Natural killer cell (primary cell): ENCODE results near the gene PIGZ. TPM values are rescaled to one million over a fixed set of nuclear protein-coding genes. Genes with fewer than 3 reads are reported as not detected.

Experiments
- ATAC-seq, 3 donors: fragments of 150-1000 bp in 2 of 3; fragments of 200-7000 bp in 1 of 3; cut with Tn5 transposase; 1 replicate in 1 of 3; 2 replicates in 2 of 3; pipeline ENCODE4 v1.10.0; 2021; ENCODE audit warnings: mild to moderate bottlenecking in 2 of 3, moderate library complexity in 2 of 3
- DNase-seq, 2 donors: peaks; one replicate each; pipeline versions ENCODE4 v3.0.0 to v3.0.0-alpha.2; 2013 to 2021; ENCODE audit warnings: mixed read lengths in 1 of 2
- H3K27ac ChIP-seq: one replicate; pipeline ENCODE4 v1.5.1; 2013; ENCODE audit warnings: mild to moderate bottlenecking, low read length
- H3K27me3 ChIP-seq: one replicate; pipeline ENCODE4 v1.6.1; 2013; ENCODE audit warnings: low read length; ENCODE audit not compliant: control insufficient read depth, insufficient read depth
- H3K36me3 ChIP-seq: one replicate; pipeline ENCODE4 v1.6.1; 2013; ENCODE audit warnings: low read length; ENCODE audit not compliant: control insufficient read depth, insufficient read depth
- H3K4me1 ChIP-seq: one replicate; pipeline ENCODE4 v1.6.1; 2013; ENCODE audit warnings: low read length; ENCODE audit not compliant: control insufficient read depth, insufficient read depth
- H3K4me3 ChIP-seq: one replicate; pipeline ENCODE4 v1.5.1; 2013; ENCODE audit warnings: low read length
- H3K9me3 ChIP-seq: one replicate; pipeline ENCODE4 v1.6.1; 2013; ENCODE audit warnings: low read length; ENCODE audit not compliant: control insufficient read depth, insufficient read depth
- H3K27ac Mint-ChIP-seq, 2 donors: one replicate each; pipeline ENCODE4 v1.8.0; 2022; ENCODE audit warnings: mild to moderate bottlenecking in 2 of 2, mixed read lengths in 2 of 2, moderate library complexity in 1 of 2
- H3K27me3 Mint-ChIP-seq, 2 donors: one replicate each; pipeline ENCODE4 v1.8.0; 2022; ENCODE audit warnings: low read depth in 2 of 2, mixed read lengths in 2 of 2
- H3K36me3 Mint-ChIP-seq: one replicate; pipeline ENCODE4 v1.8.0; 2022; ENCODE audit warnings: mixed read lengths
- H3K4me1 Mint-ChIP-seq, 2 donors: one replicate each; pipeline ENCODE4 v1.8.0; 2022; ENCODE audit warnings: mixed read lengths in 2 of 2
- H3K4me3 Mint-ChIP-seq: one replicate; pipeline ENCODE4 v1.8.0; 2022; ENCODE audit warnings: mild to moderate bottlenecking, moderate library complexity, mixed read lengths
- H3K9me3 Mint-ChIP-seq, 2 donors: one replicate each; pipeline ENCODE4 v1.8.0; 2022; ENCODE audit warnings: mixed read lengths in 2 of 2
- WGBS: methylation state at CpG from one replicate; pipeline ENCODE4 v1.1.7; 2013; ENCODE audit warnings: missing lambda C conversion rate; ENCODE audit not compliant: insufficient coverage; 5-methylcytosine and 5-hydroxymethylcytosine counted together
- intact Hi-C: fragments of 100-400 bp; cut with micrococcal nuclease; formaldehyde crosslinking; loops from one replicate; pipeline ENCODE4 v1.14.2; 2022
- total RNA-seq, 4 donors: library from RNA; stranded (reverse); fragments of 120-200 nt in 1 of 4; gene quantifications; one replicate each; pipeline versions ENCODE4 v1.2.3 to v1.2.4, GENCODE V29; 2013 to 2022
- TF ChIP-seq, protein P1 (sequence below): fragments of 200-600 bp; IDR thresholded peaks from one replicate; pipeline ENCODE4 v1.8.0; 2022; ENCODE audit warnings: antibody characterized with exemption

Gene PIGZ
- total RNA-seq, 3 donors from 2014 or later (not counting 1 experiment from before 2014, with no cell fraction given): 2.2 to 2.3 (median 2.2) TPM

GRCh38 chr3:196963631-196963953, 5.0 kb downstream of the PIGZ start:
- Histone ChIP-seq H3K27ac (no peak overlapping the region), H3K4me3 (no peak overlapping the region), H3K27me3 (no peaks in the 10 kb centered on the region), H3K9me3 (no peaks in the 10 kb centered on the region), H3K4me1 (peaks cover 8% of the 10 kb centered on the region), H3K36me3 (no peaks in the 10 kb centered on the region)
- no peaks in the 10 kb centered on the region for H3K36me3 Mint-ChIP-seq
- intact Hi-C loops: no loop called here
- DNase-seq: no peak
- TF ChIP-seq, protein P1, sequence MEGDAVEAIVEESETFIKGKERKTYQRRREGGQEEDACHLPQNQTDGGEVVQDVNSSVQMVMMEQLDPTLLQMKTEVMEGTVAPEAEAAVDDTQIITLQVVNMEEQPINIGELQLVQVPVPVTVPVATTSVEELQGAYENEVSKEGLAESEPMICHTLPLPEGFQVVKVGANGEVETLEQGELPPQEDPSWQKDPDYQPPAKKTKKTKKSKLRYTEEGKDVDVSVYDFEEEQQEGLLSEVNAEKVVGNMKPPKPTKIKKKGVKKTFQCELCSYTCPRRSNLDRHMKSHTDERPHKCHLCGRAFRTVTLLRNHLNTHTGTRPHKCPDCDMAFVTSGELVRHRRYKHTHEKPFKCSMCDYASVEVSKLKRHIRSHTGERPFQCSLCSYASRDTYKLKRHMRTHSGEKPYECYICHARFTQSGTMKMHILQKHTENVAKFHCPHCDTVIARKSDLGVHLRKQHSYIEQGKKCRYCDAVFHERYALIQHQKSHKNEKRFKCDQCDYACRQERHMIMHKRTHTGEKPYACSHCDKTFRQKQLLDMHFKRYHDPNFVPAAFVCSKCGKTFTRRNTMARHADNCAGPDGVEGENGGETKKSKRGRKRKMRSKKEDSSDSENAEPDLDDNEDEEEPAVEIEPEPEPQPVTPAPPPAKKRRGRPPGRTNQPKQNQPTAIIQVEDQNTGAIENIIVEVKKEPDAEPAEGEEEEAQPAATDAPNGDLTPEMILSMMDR: no peak
- no peak overlapping the region for H3K4me3 Mint-ChIP-seq
- H3K27me3 Mint-ChIP-seq: no peaks in the 10 kb centered on the region
- H3K9me3 Mint-ChIP-seq: no peaks in the 10 kb centered on the region
- H3K4me1 Mint-ChIP-seq: peaks cover 0 to 16% of the 10 kb centered on the region in 2 donors
- H3K27ac Mint-ChIP-seq: no peak overlapping the region
- no peak for ATAC-seq
- WGBS: 92% methylated on average over 2 of the region's 2 CpGs

GRCh38 chr3:196962930-196963630, 5.6 kb downstream of the PIGZ start:
- ATAC-seq (no peak), DNase-seq (no peak)
- no peaks in the 10 kb centered on the region for H3K9me3 Mint-ChIP-seq
- no peaks in the 10 kb centered on the region for H3K9me3 ChIP-seq
- no peaks in the 10 kb centered on the region for H3K36me3 ChIP-seq
- no peak overlapping the region for H3K4me3 ChIP-seq
- H3K27me3 ChIP-seq: no peaks in the 10 kb centered on the region
- peaks cover 5% of the 10 kb centered on the region for H3K4me1 ChIP-seq
- WGBS: 85% methylated on average over 10 of the region's 10 CpGs
- H3K27ac Mint-ChIP-seq: no peak overlapping the region
- H3K4me1 Mint-ChIP-seq: peaks cover 0 to 14% of the 10 kb centered on the region in 2 donors
- no peak overlapping the region for H3K27ac ChIP-seq
- TF ChIP-seq, protein P1: no peak
- intact Hi-C loops: no loop called here
- H3K4me3 Mint-ChIP-seq: no peak overlapping the region
- H3K27me3 Mint-ChIP-seq: no peaks in the 10 kb centered on the region
- no peaks in the 10 kb centered on the region for H3K36me3 Mint-ChIP-seq

- intact Hi-C loops: no loop called here
- no peak for ATAC-seq
- no peaks in the 10 kb centered on the region for H3K4me1 ChIP-seq
- TF ChIP-seq, protein P1: no peak
- no peaks in the 10 kb centered on the region for H3K27me3 Mint-ChIP-seq
- H3K4me3 Mint-ChIP-seq: no peak overlapping the region
- no peaks in the 10 kb centered on the region for H3K9me3 Mint-ChIP-seq
- no peak overlapping the region for H3K27ac Mint-ChIP-seq
- H3K27me3 ChIP-seq: no peaks in the 10 kb centered on the region
- H3K9me3 ChIP-seq: no peaks in the 10 kb centered on the region
- peaks cover 0 to 6% of the 10 kb centered on the region in 2 donors for H3K4me1 Mint-ChIP-seq
- H3K4me3 ChIP-seq: no peak overlapping the region
- 81% methylated on average over 9 of the region's 9 CpGs for whole genome bisulfite sequencing
- H3K27ac ChIP-seq: no peak overlapping the region
- DNase-seq: peak in 1 of 2 donors; percentile 4
- H3K36me3 Mint-ChIP-seq: no peaks in the 10 kb centered on the region
- H3K36me3 ChIP-seq: no peaks in the 10 kb centered on the region
Observed at GRCh38 chr3:196962108-196962929, 6.3 kb downstream of the PIGZ start.
